ENCODE data around the gene APBB2. TPM values are rescaled to one million over a fixed set of nuclear protein-coding genes. Genes with fewer than 3 reads are reported as not detected.

APBB2 gene
- total and polyA plus RNA-seq, 2 of the 4 experiments (the other 2 are of a cell fraction), result 47.9 to 75.5 TPM

DNA sequence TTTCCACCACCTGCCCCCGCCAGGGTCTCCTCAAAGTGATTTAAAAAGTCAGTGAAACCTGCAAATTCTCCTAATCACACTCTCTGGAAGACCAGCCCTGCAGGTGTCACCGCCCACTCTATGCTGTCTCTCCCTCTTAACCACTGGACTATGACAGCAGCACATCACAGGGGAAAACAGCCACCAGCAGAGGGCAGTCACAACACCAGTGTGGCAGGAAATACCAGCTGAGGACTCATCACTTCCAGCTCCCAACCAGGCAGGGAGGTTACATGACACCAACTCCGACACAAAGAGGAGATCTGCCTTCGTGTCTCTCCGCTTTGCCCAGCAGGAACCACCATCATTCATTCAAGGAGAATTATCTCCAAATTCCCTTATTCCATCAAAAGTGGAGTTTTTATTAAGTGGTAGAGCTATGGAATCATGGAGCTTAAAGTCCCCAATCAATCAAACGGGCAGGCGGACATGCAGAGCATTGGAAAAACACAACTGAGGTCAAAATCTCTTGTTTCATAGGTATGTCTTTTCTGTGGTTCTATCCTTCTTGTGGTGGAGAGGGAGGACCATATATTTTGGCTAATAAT is 373.3 kb downstream of the APBB2 start:
- Histone ChIP-seq H3K27me3 (ENCODE audit: control insufficient read depth, insufficient read depth, low read length) (no peaks in the 10 kb centered on the region), H3K4me1 (ENCODE audit: control insufficient read depth, insufficient read depth, low read length) (no peaks in the 10 kb centered on the region), H3K9me3 (ENCODE audit: control insufficient read depth, insufficient read depth, low read length) (no peaks in the 10 kb centered on the region), H3K27ac (ENCODE audit: insufficient read depth, low read length) (no peak overlapping the region), H4K8ac (ENCODE audit: low read depth in 2 of 2, low read length in 2 of 2) (peak overlapping the region; percentile 20 to 52; a peak in 3 of 4 replicates), H3K18ac (ENCODE audit: low read depth, low read length) (no peak overlapping the region), H2BK15ac (ENCODE audit: low read depth, low read length) (peak overlapping the region; percentile 55; the same call in 1 of the 3 replicates), H3K23ac (ENCODE audit: low read depth, low read length) (no peak overlapping the region), H3K9ac (ENCODE audit: low read depth, low read length) (no peak overlapping the region), H3K56ac (ENCODE audit: extremely low read depth, insufficient read depth, low read length) (no peak overlapping the region), H3K4me3 (ENCODE audit: insufficient read depth, low read depth, low read length) (no peak overlapping the region), H4K5ac (ENCODE audit: low read depth, low read length) (no peak overlapping the region), H3K9me1 (ENCODE audit: insufficient read depth, low read length) (peaks cover 13% of the 10 kb centered on the region; the same call in 1 of the 2 replicates), H3K14ac (replicated peaks; ENCODE audit: low read depth, low read length) (peak overlapping the region; percentile 30; the same call in 1 of the 2 replicates), H2AK5ac (ENCODE audit: low read depth, low read length) (peak overlapping the region; percentile 32), H2BK5ac (ENCODE audit: low read depth, low read length, poor library complexity, severe bottlenecking) (peak overlapping the region; percentile 28), H3K36me3 (ENCODE audit: control insufficient read depth, insufficient read depth, low read length) (peaks cover 2% of the 10 kb centered on the region; the same call in 1 of the 2 replicates), H4K20me1 (ENCODE audit: insufficient read depth, low read length) (no peaks in the 10 kb centered on the region), H3K4ac (ENCODE audit: low read depth, low read length) (peak overlapping the region; percentile 66), H2AK9ac (replicated peaks; ENCODE audit: low read depth, low read length, poor library complexity) (no peak overlapping the region), H2BK20ac (ENCODE audit: low read depth, low read length) (peak overlapping the region; percentile 14; the same call in 1 of the 2 replicates), H4K91ac (ENCODE audit: insufficient read depth, low read depth, low read length) (peak overlapping the region; percentile 28; the same call in 1 of the 2 replicates), H2AFZ (replicated peaks; ENCODE audit: low read length, poor library complexity) (peak overlapping the region; percentile 50), H3K4me2 (ENCODE audit: low read depth, low read length) (peak overlapping the region; percentile 7; the same call in 1 of the 2 replicates), H3K79me1 (ENCODE audit: low read depth in 1 of 2, low read length in 2 of 2) (peaks cover 0 to 7% of the 10 kb centered on the region in 2 experiments; a peak in 2 of 4 replicates), H2BK120ac (ENCODE audit: low read depth, low read length) (peak overlapping the region; percentile 73)
- ChIA-PET POLR2A (ENCODE audit: unreplicated experiment) (no interaction called here), CTCF (interaction anchor here (0.5 to 1.6 kb wide), 11 partner anchors 9 to 637 kb away, joined by 3 to 6 read pairs (median 3); no protein-coding TSS in a partner anchor)
- dilution Hi-C loops (cut with HindIII; ENCODE audit: low sequenced_read_pairs, unreplicated experiment), result no loop called here
- BruUV-seq (replicated peaks), result no TSS peak
- TF ChIP-seq, protein P1, sequence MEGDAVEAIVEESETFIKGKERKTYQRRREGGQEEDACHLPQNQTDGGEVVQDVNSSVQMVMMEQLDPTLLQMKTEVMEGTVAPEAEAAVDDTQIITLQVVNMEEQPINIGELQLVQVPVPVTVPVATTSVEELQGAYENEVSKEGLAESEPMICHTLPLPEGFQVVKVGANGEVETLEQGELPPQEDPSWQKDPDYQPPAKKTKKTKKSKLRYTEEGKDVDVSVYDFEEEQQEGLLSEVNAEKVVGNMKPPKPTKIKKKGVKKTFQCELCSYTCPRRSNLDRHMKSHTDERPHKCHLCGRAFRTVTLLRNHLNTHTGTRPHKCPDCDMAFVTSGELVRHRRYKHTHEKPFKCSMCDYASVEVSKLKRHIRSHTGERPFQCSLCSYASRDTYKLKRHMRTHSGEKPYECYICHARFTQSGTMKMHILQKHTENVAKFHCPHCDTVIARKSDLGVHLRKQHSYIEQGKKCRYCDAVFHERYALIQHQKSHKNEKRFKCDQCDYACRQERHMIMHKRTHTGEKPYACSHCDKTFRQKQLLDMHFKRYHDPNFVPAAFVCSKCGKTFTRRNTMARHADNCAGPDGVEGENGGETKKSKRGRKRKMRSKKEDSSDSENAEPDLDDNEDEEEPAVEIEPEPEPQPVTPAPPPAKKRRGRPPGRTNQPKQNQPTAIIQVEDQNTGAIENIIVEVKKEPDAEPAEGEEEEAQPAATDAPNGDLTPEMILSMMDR (conservative IDR thresholded peaks at IDR 0.05; ENCODE audit: low read depth, low read length), result peak; percentile 80
- TF ChIP-seq RFX5 (IDR thresholded peaks at IDR 0.05; ENCODE audit: low read depth, low read length), result no peak
- TF ChIP-seq, protein P2, sequence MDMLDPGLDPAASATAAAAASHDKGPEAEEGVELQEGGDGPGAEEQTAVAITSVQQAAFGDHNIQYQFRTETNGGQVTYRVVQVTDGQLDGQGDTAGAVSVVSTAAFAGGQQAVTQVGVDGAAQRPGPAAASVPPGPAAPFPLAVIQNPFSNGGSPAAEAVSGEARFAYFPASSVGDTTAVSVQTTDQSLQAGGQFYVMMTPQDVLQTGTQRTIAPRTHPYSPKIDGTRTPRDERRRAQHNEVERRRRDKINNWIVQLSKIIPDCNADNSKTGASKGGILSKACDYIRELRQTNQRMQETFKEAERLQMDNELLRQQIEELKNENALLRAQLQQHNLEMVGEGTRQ (IDR thresholded peaks at IDR 0.05; ENCODE audit: low read depth, low read length), result no peak
- TF ChIP-seq MXI1 (IDR thresholded peaks at IDR 0.05; ENCODE audit: borderline replicate concordance, low read depth, low read length), result no peak
- TF ChIP-seq BHLHE40 (IDR thresholded peaks at IDR 0.05; ENCODE audit: low read depth, low read length), result no peak
- peak; percentile 57 for TF ChIP-seq SMC3 (IDR thresholded peaks at IDR 0.05; ENCODE audit: low read depth, low read length)
- TF ChIP-seq RAD21 (IDR thresholded peaks at IDR 0.05; ENCODE audit: low read length), result peak; percentile 57
- TF ChIP-seq MAZ (IDR thresholded peaks at IDR 0.05; ENCODE audit: borderline replicate concordance, low read depth, low read length), result no peak
- no peak for TF ChIP-seq POLR2A (IDR thresholded peaks at IDR 0.05; ENCODE audit: low read depth, low read length)
- no peak for TF ChIP-seq NFE2L2 (IDR thresholded peaks at IDR 0.05; ENCODE audit: low read depth, low read length)
- TF ChIP-seq CHD1 (IDR thresholded peaks at IDR 0.05; ENCODE audit: low read depth, low read length), result no peak
- no peak for TF ChIP-seq RCOR1 (IDR thresholded peaks at IDR 0.05; ENCODE audit: insufficient replicate concordance, low read length)
- no peak for TF ChIP-seq MAFK (IDR thresholded peaks at IDR 0.05; ENCODE audit: low read depth, low read length)
- in situ Hi-C loops (cut with MboI; ENCODE audit: low sequenced_read_pairs), result no loop called here
- DNase-seq (peak; percentile 90), ATAC-seq (ENCODE audit: low read depth) (peak; percentile 93)
- intact Hi-C loops (cut with micrococcal nuclease), result no loop called here
- 50% methylated on average over 1 of the region's 7 CpGs; no CpG with 5 or more reads in 1 of the 2 experiments for WGBS, 2 experiments (ENCODE audit: extremely low coverage in 2 of 2, insufficient read length in 1 of 2)

All from IMR-90 (cell line).